K562 (cell line): ENCODE data around the gene TEX13B. TPM values are rescaled to one million over a fixed set of nuclear protein-coding genes. Genes with fewer than 3 reads are reported as not detected.

ENCODE experiments used
- ATAC-seq: fragments of 200-7000 bp; cut with Tn5 transposase; 3 replicates; pipeline ENCODE4 v1.9.1; 2020; ENCODE audit warnings: moderate library complexity
- BruUV-seq: library from RNA; stranded (reverse); fragments of 400-500 nt; replicated peaks from 2 replicates; lab custom pipeline; 2021; lab: Mats Ljungman, UMichigan
- CTCF ChIA-PET: fragments of 300-600 bp; formaldehyde crosslinking; extraction: SDS; loops from one replicate; lab custom pipeline; 2021; ENCODE audit warnings: low intra/inter-chr PET ratio; lab: Yijun Ruan, JAX
- POLR2A ChIA-PET: fragments of 300-600, 350-650 bp; sonication (Branson Sonifier 250); formaldehyde crosslinking; extraction: SDS; loops from one replicate; lab custom pipeline; 2021; ENCODE audit warnings: antibody characterized with exemption, inconsistent platforms; lab: Yijun Ruan, JAX
- DNase-seq, 4 experiments: peaks; one replicate each; pipeline versions ENCODE4 v3.0.0 to v3.0.0-alpha.2; 2011 to 2018; ENCODE audit warnings: low spot score in 3 of 4, mixed read lengths in 3 of 4; ENCODE audit errors: extremely low read depth in 1 of 4
- FAIRE-seq: peaks from 2 replicates; lab custom pipeline; 2011; peaks lifted over from hg19 to GRCh38; lab: Jason Lieb, UNC
- H2AFZ ChIP-seq: 2 replicates; pipeline ENCODE4 v1.6.0; 2011; ENCODE audit warnings: low read depth, low read length, control low read depth, inconsistent platforms
- H3K27ac ChIP-seq: fragments of 200-600 bp; 3 replicates; pipeline ENCODE4 v1.8.0; 2011; ENCODE audit warnings: low read depth, mild to moderate bottlenecking, control low read depth, inconsistent platforms, low read length, moderate library complexity, mixed read lengths; ENCODE audit errors: extremely low read depth
- H3K27me3 ChIP-seq, 2 experiments: fragments of 300-600 bp in 1 of 2; 2 replicates in 1 of 2; 3 replicates in 1 of 2; pipeline versions ENCODE4 v1.6.0 to v1.8.0; 2011; ENCODE audit warnings: inconsistent platforms in 2 of 2, low read length in 2 of 2, mild to moderate bottlenecking in 1 of 2, mixed read lengths in 1 of 2, moderate library complexity in 1 of 2; ENCODE audit not compliant: control insufficient read depth in 2 of 2, insufficient read depth in 2 of 2
- H3K36me3 ChIP-seq: fragments of 300-600 bp; 3 replicates; pipeline ENCODE4 v1.8.0; 2011; ENCODE audit warnings: mild to moderate bottlenecking, low read length, inconsistent platforms; ENCODE audit not compliant: control insufficient read depth, insufficient read depth
- H3K4me1 ChIP-seq, 2 experiments: fragments of 200-600 bp in 1 of 2; replicated peaks in 1 of 2; 2 replicates in 1 of 2; 3 replicates in 1 of 2; pipeline versions ENCODE4 v1.5.1 to v1.8.0; 2011; ENCODE audit warnings: inconsistent platforms in 2 of 2, low read length in 2 of 2, mild to moderate bottlenecking in 1 of 2, mixed read lengths in 1 of 2, moderate library complexity in 1 of 2; ENCODE audit not compliant: control insufficient read depth in 2 of 2, insufficient read depth in 2 of 2
- H3K4me2 ChIP-seq: 2 replicates; pipeline ENCODE4 v1.6.1; 2011; ENCODE audit warnings: low read length, control low read depth, inconsistent platforms, mixed read lengths; ENCODE audit not compliant: insufficient read depth
- H3K4me3 ChIP-seq: fragments of 200-600 bp; sonication (generic), shearing (Covaris generic); 2 replicates; pipeline ENCODE4 v1.5.1; 2016; ENCODE audit warnings: control low read depth, inconsistent platforms
- H3K79me2 ChIP-seq: fragments of 200-600 bp; 3 replicates; pipeline ENCODE4 v1.8.0; 2011; ENCODE audit warnings: low read length, inconsistent platforms; ENCODE audit not compliant: control insufficient read depth, insufficient read depth
- H3K9ac ChIP-seq, 2 experiments: 2 replicates each; pipeline versions ENCODE4 v1.6.0 to v1.6.1; 2011; ENCODE audit warnings: low read depth in 2 of 2, low read length in 2 of 2, control low read depth in 1 of 2, inconsistent platforms in 1 of 2, mild to moderate bottlenecking in 1 of 2, mixed read lengths in 1 of 2; ENCODE audit not compliant: insufficient read depth in 1 of 2
- H3K9me1 ChIP-seq: one replicate; pipeline ENCODE4 v1.6.0; 2011; ENCODE audit warnings: inconsistent platforms, mild to moderate bottlenecking, low read length, moderate library complexity; ENCODE audit not compliant: control insufficient read depth, insufficient read depth
- H3K9me3 ChIP-seq: replicated peaks from 2 replicates; pipeline ENCODE4 v1.5.1; 2011; ENCODE audit warnings: low read depth, low read length, inconsistent platforms; ENCODE audit not compliant: control insufficient read depth, insufficient read depth
- H4K20me1 ChIP-seq: replicated peaks from 2 replicates; pipeline ENCODE4 v1.6.1; 2011; ENCODE audit warnings: low read length, inconsistent platforms, mixed read lengths; ENCODE audit not compliant: control insufficient read depth, insufficient read depth
- NEUROD1 ChIP-seq: fragments of 150-350 bp; IDR thresholded peaks from 2 replicates; pipeline ENCODE4 v1.6.1; 2014; ENCODE audit warnings: borderline replicate concordance, low read length, low read depth; ENCODE audit not compliant: partially characterized antibody
- RAD21 ChIP-seq, 2 experiments: fragments of 250-450 bp in 1 of 2; fragments of 450-650 bp in 1 of 2; sonication (Bioruptor Pico) in 1 of 2; formaldehyde crosslinking in 1 of 2; IDR thresholded peaks in 1 of 2; conservative IDR thresholded peaks in 1 of 2; 2 replicates each; pipeline versions ENCODE4 v1.4.0 to v1.8.0; 2020 to 2022; ENCODE audit warnings: mild to moderate bottlenecking in 2 of 2, moderate library complexity in 1 of 2
- SMAD3 ChIP-seq: fragments of 450-650 bp; formaldehyde crosslinking; conservative IDR thresholded peaks from 2 replicates; pipeline ENCODE4 v1.4.0; 2020; ENCODE audit warnings: mild to moderate bottlenecking
- SMARCB1 ChIP-seq: IDR thresholded peaks from 2 replicates; pipeline ENCODE4 v1.6.1; 2011; ENCODE audit warnings: improper control_type of control experiment, low read depth; ENCODE audit not compliant: insufficient read length
- SMC3 ChIP-seq: conservative IDR thresholded peaks from 2 replicates; pipeline ENCODE4 v1.6.1; 2011; ENCODE audit warnings: low read depth, low read length, improper control_type of control experiment; ENCODE audit not compliant: insufficient read depth
- SOX6 ChIP-seq: fragments of 450-650 bp; IDR thresholded peaks from 2 replicates; pipeline ENCODE4 v1.6.1; 2014; ENCODE audit warnings: mild to moderate bottlenecking
- SREBF2 ChIP-seq: sonication (generic); formaldehyde crosslinking; IDR thresholded peaks from 2 replicates; pipeline ENCODE4 v1.4.0; 2020; ENCODE audit warnings: mild to moderate bottlenecking, missing genetic modification reagents
- WGBS: fragments of 100-300 bp; shearing (Covaris generic); methylation state at CpG from one replicate; pipeline ENCODE4 v1.1.6; 2016; ENCODE audit warnings: low coverage, mixed read lengths; ENCODE audit not compliant: insufficient coverage; ENCODE audit errors: missing lambda C conversion rate; 5-methylcytosine and 5-hydroxymethylcytosine counted together
- in situ Hi-C: fragments of 300-500 bp; cut with MboI; formaldehyde crosslinking; loops from 4 replicates; pipeline ENCODE4 v1.15.0; 2018; ENCODE audit warnings: inconsistent platforms, mixed read lengths
- intact Hi-C: fragments of 100-400 bp; cut with micrococcal nuclease; formaldehyde crosslinking; loops from 2 replicates; pipeline ENCODE4 v1.14.2; 2022
- polyA plus RNA-seq, 8 experiments: library from polyadenylated mRNA; depleted of rRNA in 4 of 8; stranded (reverse) in 5 of 8; unstranded in 3 of 8; fragments of >200 nt; fragmentation: Nextera tagmentation in 2 of 8; fragmentation: Illumina TruSeq in 1 of 8; extraction: Ambion mirVana in 2 of 8; extraction: Trizol in 1 of 8; gene quantifications; 2 replicates each; pipeline versions ENCODE4 v1.2.1 to v1.2.3, GENCODE V29; 2011 to 2014; ENCODE audit warnings: inconsistent platforms in 1 of 8, missing spikeins in 1 of 8
- total RNA-seq, 7 experiments: library from RNA; depleted of rRNA in 6 of 7; stranded (reverse); fragments of >200 nt in 6 of 7; fragmentation: Illumina TruSeq in 2 of 7; extraction: Trizol in 2 of 7; gene quantifications; 2 replicates each; pipeline versions ENCODE4 v1.2.1 to v1.2.3, GENCODE V29; 2011 to 2021; ENCODE audit warnings: low replicate concordance in 1 of 7
- TF ChIP-seq, protein P1 (sequence below), 3 experiments: IDR thresholded peaks in 2 of 3; conservative IDR thresholded peaks in 1 of 3; 2 replicates each; pipeline ENCODE4 v1.5.1; 2011 to 2012; ENCODE audit warnings: low read length in 3 of 3, mild to moderate bottlenecking in 3 of 3, control low read depth in 2 of 3, improper control_type of control experiment in 1 of 3, inconsistent platforms in 1 of 3, low read depth in 1 of 3, mixed read lengths in 1 of 3, moderate library complexity in 1 of 3; ENCODE audit not compliant: insufficient read depth in 2 of 3
- TF ChIP-seq, protein P2 (sequence below): fragments of 250-450 bp; sonication (Bioruptor Pico); IDR thresholded peaks from 2 replicates; pipeline ENCODE4 v1.9.0; 2021; ENCODE audit warnings: mild to moderate bottlenecking, inconsistent platforms
- TF ChIP-seq, protein P3 (sequence below): IDR thresholded peaks from 2 replicates; pipeline ENCODE4 v1.6.1; 2011; ENCODE audit warnings: borderline replicate concordance, low read depth, mild to moderate bottlenecking, moderate library complexity, low read length; ENCODE audit not compliant: insufficient read depth, poor library complexity, severe bottlenecking
- TF ChIP-seq, protein P4 (sequence below): sonication (generic); formaldehyde crosslinking; IDR thresholded peaks from 2 replicates; pipeline ENCODE4 v1.8.0; 2022; ENCODE audit warnings: missing genetic modification reagents, mild to moderate bottlenecking, borderline replicate concordance

Gene TEX13B
- total and polyA plus RNA-seq, 9 of the 15 experiments (the other 6 are each of a cell fraction or from before 2014, with no cell fraction given) = not detected

DNA sequence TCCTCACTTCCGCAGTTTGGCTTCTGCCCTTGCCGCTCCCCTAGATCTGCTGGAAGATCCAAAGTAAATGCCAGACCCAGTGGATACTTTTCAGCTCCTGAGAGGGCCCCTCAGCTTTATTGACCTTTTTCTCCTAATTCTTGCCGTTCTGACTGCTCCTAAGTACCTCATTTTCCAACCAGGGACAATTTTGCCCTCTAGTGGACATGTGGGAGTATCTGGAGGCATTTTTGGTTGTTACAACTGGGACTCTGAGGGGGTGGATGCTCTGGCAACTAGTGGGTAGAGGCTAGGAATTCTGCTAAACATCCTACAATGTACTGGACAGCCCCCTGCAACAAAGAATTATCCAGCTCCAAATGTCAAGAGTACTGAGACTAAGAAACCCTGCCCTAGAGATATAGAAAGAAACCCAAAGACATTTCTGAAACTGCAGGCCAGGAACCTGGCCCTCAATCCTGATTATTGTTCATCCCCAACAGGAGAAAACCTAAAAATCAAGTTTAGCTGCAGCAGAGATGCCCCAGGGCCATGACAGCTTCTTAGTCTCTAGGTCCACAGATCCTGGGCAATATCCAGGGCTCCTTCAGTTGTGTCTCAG, 3.4 kb downstream of the TEX13B start:
- no peaks in the 10 kb centered on the region for H3K36me3 ChIP-seq
- H3K9me3 ChIP-seq = no peaks in the 10 kb centered on the region
- no peaks in the 10 kb centered on the region for H4K20me1 ChIP-seq
- no peak overlapping the region for H2AFZ ChIP-seq
- BruUV-seq = no TSS peak
- ATAC-seq = peak; percentile 63; the same call in 2 of the 3 replicates
- ChIA-PET POLR2A (no interaction called here), CTCF (no interaction called here)
- no peak overlapping the region for H3K4me3 ChIP-seq
- DNase-seq = peak; percentile 9 to 29 (median 10)
- in situ Hi-C loops = no loop called here
- H3K9me1 ChIP-seq = no peaks in the 10 kb centered on the region
- no peaks in the 10 kb centered on the region for H3K79me2 ChIP-seq
- TF ChIP-seq NEUROD1 = no peak
- no peak for TF ChIP-seq SMARCB1
- no peak for TF ChIP-seq SREBF2
- TF ChIP-seq SMAD3 (CRISPR knock-in tag) = no peak
- TF ChIP-seq, protein P1, sequence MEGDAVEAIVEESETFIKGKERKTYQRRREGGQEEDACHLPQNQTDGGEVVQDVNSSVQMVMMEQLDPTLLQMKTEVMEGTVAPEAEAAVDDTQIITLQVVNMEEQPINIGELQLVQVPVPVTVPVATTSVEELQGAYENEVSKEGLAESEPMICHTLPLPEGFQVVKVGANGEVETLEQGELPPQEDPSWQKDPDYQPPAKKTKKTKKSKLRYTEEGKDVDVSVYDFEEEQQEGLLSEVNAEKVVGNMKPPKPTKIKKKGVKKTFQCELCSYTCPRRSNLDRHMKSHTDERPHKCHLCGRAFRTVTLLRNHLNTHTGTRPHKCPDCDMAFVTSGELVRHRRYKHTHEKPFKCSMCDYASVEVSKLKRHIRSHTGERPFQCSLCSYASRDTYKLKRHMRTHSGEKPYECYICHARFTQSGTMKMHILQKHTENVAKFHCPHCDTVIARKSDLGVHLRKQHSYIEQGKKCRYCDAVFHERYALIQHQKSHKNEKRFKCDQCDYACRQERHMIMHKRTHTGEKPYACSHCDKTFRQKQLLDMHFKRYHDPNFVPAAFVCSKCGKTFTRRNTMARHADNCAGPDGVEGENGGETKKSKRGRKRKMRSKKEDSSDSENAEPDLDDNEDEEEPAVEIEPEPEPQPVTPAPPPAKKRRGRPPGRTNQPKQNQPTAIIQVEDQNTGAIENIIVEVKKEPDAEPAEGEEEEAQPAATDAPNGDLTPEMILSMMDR (IDR thresholded peaks at IDR 0.05 in 2 of 3, conservative IDR thresholded peaks at IDR 0.05 in 1 of 3; ENCODE audit: insufficient read depth in 2 of 3, low read depth in 1 of 3, low read length in 3 of 3) = peak; percentile 44 to 56 (median 52)
- TF ChIP-seq SOX6 = no peak
- 0 out of 2 replicates have a peak, but pooled peaks have one; percentile 19 for TF ChIP-seq SMC3
- TF ChIP-seq RAD21 (CRISPR knock-in tag; conservative IDR thresholded peaks at IDR 0.05 in 1 of 2, IDR thresholded peaks at IDR 0.05 in 1 of 2) = peak in 1 of 2 experiments; percentile 35; a peak in 2 of 4 replicates
- TF ChIP-seq, protein P2, sequence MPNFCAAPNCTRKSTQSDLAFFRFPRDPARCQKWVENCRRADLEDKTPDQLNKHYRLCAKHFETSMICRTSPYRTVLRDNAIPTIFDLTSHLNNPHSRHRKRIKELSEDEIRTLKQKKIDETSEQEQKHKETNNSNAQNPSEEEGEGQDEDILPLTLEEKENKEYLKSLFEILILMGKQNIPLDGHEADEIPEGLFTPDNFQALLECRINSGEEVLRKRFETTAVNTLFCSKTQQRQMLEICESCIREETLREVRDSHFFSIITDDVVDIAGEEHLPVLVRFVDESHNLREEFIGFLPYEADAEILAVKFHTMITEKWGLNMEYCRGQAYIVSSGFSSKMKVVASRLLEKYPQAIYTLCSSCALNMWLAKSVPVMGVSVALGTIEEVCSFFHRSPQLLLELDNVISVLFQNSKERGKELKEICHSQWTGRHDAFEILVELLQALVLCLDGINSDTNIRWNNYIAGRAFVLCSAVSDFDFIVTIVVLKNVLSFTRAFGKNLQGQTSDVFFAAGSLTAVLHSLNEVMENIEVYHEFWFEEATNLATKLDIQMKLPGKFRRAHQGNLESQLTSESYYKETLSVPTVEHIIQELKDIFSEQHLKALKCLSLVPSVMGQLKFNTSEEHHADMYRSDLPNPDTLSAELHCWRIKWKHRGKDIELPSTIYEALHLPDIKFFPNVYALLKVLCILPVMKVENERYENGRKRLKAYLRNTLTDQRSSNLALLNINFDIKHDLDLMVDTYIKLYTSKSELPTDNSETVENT (CRISPR knock-in tag) = no peak
- TF ChIP-seq, protein P3, sequence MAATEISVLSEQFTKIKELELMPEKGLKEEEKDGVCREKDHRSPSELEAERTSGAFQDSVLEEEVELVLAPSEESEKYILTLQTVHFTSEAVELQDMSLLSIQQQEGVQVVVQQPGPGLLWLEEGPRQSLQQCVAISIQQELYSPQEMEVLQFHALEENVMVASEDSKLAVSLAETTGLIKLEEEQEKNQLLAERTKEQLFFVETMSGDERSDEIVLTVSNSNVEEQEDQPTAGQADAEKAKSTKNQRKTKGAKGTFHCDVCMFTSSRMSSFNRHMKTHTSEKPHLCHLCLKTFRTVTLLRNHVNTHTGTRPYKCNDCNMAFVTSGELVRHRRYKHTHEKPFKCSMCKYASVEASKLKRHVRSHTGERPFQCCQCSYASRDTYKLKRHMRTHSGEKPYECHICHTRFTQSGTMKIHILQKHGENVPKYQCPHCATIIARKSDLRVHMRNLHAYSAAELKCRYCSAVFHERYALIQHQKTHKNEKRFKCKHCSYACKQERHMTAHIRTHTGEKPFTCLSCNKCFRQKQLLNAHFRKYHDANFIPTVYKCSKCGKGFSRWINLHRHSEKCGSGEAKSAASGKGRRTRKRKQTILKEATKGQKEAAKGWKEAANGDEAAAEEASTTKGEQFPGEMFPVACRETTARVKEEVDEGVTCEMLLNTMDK = no peak
- TF ChIP-seq, protein P4, sequence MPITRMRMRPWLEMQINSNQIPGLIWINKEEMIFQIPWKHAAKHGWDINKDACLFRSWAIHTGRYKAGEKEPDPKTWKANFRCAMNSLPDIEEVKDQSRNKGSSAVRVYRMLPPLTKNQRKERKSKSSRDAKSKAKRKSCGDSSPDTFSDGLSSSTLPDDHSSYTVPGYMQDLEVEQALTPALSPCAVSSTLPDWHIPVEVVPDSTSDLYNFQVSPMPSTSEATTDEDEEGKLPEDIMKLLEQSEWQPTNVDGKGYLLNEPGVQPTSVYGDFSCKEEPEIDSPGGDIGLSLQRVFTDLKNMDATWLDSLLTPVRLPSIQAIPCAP (CRISPR knock-in tag) = no peak
- no peaks in the 10 kb centered on the region for H3K4me1 ChIP-seq
- intact Hi-C loops = no loop called here
- FAIRE-seq = peak; percentile 58
- H3K4me2 ChIP-seq = no peak overlapping the region
- no peak overlapping the region for H3K27ac ChIP-seq
- WGBS = 0% methylated on average over 3 of the region's 3 CpGs
- H3K9ac ChIP-seq = no peak overlapping the region
- H3K27me3 ChIP-seq = peaks cover 0 to 11% of the 10 kb centered on the region in 2 experiments; a peak in 2 of 5 replicates
